ENCODE data around the gene IMMP2L.
"Not testable (repeated sequence)": the region's sequence is repeated elsewhere in the genome, so short reads cannot be mapped to it uniquely, and the experiment has no call there.

Gene IMMP2L

DNA sequence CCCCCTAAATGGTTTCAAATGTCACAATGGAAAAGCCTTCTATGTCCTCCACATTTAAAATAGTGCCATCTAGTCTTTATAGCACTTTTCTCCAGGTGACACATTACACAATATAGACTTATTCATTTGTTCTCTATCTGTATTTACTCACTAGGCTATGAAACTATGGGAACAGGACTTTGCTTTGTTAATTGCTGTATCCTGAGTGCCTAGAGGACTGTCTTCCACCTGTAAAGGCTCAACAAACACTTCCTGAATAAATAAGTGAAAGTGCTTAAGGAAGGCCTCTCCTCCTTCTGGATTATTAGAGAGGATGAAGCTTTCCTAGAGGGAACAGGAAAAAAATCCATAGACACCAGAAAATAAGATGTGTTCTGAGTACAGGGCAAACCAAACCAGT, 868.9 kb downstream of the IMMP2L start:
- no peaks in the 10 kb centered on the region for H3K27me3 ChIP-seq (ENCODE audit: control insufficient read depth in 1 of 2, insufficient read depth in 2 of 2, low read length in 2 of 2)
- no peak overlapping the region for H3K4me3 ChIP-seq (ENCODE audit: low read length in 2 of 2)
- H3K36me3 ChIP-seq (ENCODE audit: control insufficient read depth in 2 of 2, insufficient read depth in 2 of 2, low read length in 2 of 2): no peaks in the 10 kb centered on the region
- H3K27ac ChIP-seq (ENCODE audit: low read length): no peak overlapping the region
- no peak overlapping the region for H3K9ac ChIP-seq (ENCODE audit: low read length in 2 of 2)
- no peaks in the 10 kb centered on the region for H3K4me1 ChIP-seq (ENCODE audit: control insufficient read depth, insufficient read depth, low read length)
- H3K9me3 ChIP-seq (ENCODE audit: control insufficient read depth in 2 of 2, low read length in 2 of 2): no peaks in the 10 kb centered on the region

DNA sequence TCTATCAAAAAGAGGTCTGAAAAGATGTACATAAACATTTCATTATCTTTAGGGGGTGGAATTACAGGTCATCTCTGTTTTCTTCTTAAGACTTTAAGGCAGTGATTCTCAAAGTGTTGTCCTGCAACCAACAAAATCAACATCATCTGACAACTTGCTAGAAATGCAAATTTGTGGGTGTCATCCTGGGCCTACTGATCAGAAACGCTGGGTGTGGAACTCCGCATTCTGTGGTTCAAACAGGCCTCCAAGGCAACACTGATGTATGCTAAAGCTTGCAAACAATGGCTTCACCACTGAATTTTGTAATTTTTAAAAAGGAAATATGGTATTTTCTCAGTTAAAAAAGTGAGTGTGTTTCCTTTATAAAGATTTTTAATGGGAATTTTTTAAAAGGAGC, 873.4 kb downstream of the IMMP2L start:
- no peak overlapping the region for H3K27ac ChIP-seq (ENCODE audit: low read length)
- no peaks in the 10 kb centered on the region for H3K27me3 ChIP-seq (ENCODE audit: control insufficient read depth in 1 of 2, insufficient read depth in 2 of 2, low read length in 2 of 2)
- H3K9me3 ChIP-seq (ENCODE audit: control insufficient read depth in 2 of 2, low read length in 2 of 2): peaks cover 0 to 4% of the 10 kb centered on the region in 2 donors

DNA sequence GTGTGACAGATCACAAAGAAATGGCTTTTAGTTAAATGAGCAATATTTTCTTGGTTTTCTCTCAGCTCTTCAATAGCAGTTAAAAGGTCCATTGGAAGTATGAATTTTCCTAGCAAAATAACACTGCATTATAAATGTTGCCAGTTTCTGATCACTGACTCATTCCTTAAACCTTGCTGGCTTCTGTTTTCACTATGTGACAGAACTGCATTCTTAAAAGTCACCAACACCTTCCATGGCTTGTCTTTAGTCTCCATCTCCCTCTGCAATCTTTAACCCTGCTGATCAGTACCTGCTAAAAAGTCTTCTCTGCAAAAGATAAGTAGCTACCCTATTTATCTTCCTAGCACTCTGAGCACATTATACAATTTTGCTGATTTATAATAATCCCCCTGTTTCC, 876.4 kb downstream of the IMMP2L start:
- Histone ChIP-seq H3K9ac (ENCODE audit: low read length in 2 of 2) (no peak overlapping the region), H3K27me3 (ENCODE audit: control insufficient read depth in 1 of 2, insufficient read depth in 2 of 2, low read length in 2 of 2) (no peaks in the 10 kb centered on the region), H3K4me3 (ENCODE audit: low read length in 2 of 2) (no peak overlapping the region)

More for the DNA sequence above, 873.4 kb downstream of the IMMP2L start:
- no peaks in the 10 kb centered on the region for H3K36me3 ChIP-seq (ENCODE audit: control insufficient read depth in 2 of 2, insufficient read depth in 2 of 2, low read length in 2 of 2)
- H3K9ac ChIP-seq (ENCODE audit: low read length in 2 of 2): no peak overlapping the region
- H3K4me1 ChIP-seq (ENCODE audit: control insufficient read depth, insufficient read depth, low read length): no peaks in the 10 kb centered on the region
- no peak overlapping the region for H3K4me3 ChIP-seq (ENCODE audit: low read length in 2 of 2)

DNA sequence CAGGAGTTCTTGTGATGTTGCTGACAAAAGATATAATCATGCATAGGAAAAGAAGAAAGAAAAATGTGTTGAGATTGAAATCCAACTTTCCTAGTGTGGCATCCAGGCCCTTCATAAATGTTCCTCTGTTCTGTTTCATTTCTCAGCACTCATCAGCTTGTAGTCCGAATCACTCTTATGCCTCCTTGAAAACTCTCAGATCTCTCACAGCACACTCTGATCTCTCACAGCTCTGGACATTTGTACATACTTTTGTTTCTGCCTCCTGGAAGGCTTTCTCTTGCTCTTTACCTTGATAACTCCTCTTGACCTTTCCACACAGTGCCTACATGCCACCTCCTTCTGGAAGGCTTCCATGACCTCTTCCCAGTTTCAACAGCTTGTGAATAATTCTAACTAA, 880.4 kb downstream of the IMMP2L start:
- no peak overlapping the region for H3K4me3 ChIP-seq (ENCODE audit: low read length in 2 of 2)
- no peaks in the 10 kb centered on the region for H3K4me1 ChIP-seq (ENCODE audit: control insufficient read depth, insufficient read depth, low read length)
- no peaks in the 10 kb centered on the region for H3K9me3 ChIP-seq (ENCODE audit: control insufficient read depth in 2 of 2, low read length in 2 of 2)
- H3K9ac ChIP-seq (ENCODE audit: low read length in 2 of 2): no peak overlapping the region
- H3K27ac ChIP-seq (ENCODE audit: low read length): no peak overlapping the region
- H3K36me3 ChIP-seq (ENCODE audit: control insufficient read depth in 2 of 2, insufficient read depth in 2 of 2, low read length in 2 of 2): no peaks in the 10 kb centered on the region
- no peaks in the 10 kb centered on the region for H3K27me3 ChIP-seq (ENCODE audit: control insufficient read depth in 1 of 2, insufficient read depth in 2 of 2, low read length in 2 of 2)

More for the DNA sequence above, 876.4 kb downstream of the IMMP2L start:
- H3K4me1 ChIP-seq (ENCODE audit: control insufficient read depth, insufficient read depth, low read length): no peaks in the 10 kb centered on the region
- H3K9me3 ChIP-seq (ENCODE audit: control insufficient read depth in 2 of 2, low read length in 2 of 2): peaks cover 0 to 4% of the 10 kb centered on the region in 2 donors
- no peak overlapping the region for H3K27ac ChIP-seq (ENCODE audit: low read length)
- no peaks in the 10 kb centered on the region for H3K36me3 ChIP-seq (ENCODE audit: control insufficient read depth in 2 of 2, insufficient read depth in 2 of 2, low read length in 2 of 2)

DNA sequence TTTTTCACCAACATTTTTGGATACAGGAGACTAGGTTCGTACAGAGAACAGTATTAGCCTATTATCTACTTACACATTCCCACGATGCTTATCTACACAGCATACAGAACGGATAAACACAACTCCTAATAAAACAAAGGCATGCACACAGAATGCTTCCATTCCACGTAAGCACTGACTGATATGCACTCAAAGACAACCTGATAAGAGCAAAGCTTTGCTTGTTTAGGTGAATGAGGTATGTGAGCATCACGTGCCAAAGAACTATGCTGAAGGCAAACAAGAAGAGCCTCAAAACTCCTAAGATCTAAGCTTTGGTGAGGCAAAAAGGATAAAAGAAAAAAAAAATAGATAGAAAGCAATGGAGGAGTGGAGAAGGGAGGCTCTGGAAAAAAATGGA, 884.9 kb downstream of the IMMP2L start:
- Histone ChIP-seq H3K27me3 (ENCODE audit: control insufficient read depth in 1 of 2, insufficient read depth in 2 of 2, low read length in 2 of 2) (no peaks in the 10 kb centered on the region), H3K4me1 (ENCODE audit: control insufficient read depth, insufficient read depth, low read length) (no peaks in the 10 kb centered on the region), H3K36me3 (ENCODE audit: control insufficient read depth in 2 of 2, insufficient read depth in 2 of 2, low read length in 2 of 2) (no peaks in the 10 kb centered on the region), H3K9ac (ENCODE audit: low read length in 2 of 2) (no peak overlapping the region), H3K27ac (ENCODE audit: low read length) (no peak overlapping the region), H3K9me3 (ENCODE audit: control insufficient read depth in 2 of 2, low read length in 2 of 2) (peaks cover 0 to 3% of the 10 kb centered on the region in 2 donors), H3K4me3 (ENCODE audit: low read length in 2 of 2) (no peak overlapping the region)

DNA sequence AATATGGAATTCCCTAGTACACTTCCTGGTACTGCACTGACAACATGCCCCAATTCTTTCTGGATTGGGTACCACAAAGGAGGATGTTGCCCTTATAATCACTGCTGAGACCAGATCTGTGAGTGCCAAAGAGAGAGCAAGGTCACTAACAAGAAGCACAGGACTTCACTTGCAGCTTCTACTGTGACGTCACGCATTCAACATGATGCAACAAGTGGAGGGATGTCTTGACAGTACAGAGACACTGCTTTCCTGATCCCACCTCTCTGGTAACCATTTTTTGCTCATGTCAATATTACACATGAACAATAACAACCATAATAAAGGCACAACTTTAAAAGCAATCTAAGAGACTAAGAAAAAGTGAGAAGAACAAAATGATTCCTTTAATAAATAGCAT, 885.5 kb downstream of the IMMP2L start:
- Histone ChIP-seq H3K9ac (ENCODE audit: low read length in 2 of 2) (no peak overlapping the region), H3K36me3 (ENCODE audit: control insufficient read depth in 2 of 2, insufficient read depth in 2 of 2, low read length in 2 of 2) (no peaks in the 10 kb centered on the region), H3K27me3 (ENCODE audit: control insufficient read depth in 1 of 2, insufficient read depth in 2 of 2, low read length in 2 of 2) (no peaks in the 10 kb centered on the region), H3K4me3 (ENCODE audit: low read length in 2 of 2) (no peak overlapping the region), H3K27ac (ENCODE audit: low read length) (no peak overlapping the region), H3K9me3 (ENCODE audit: control insufficient read depth in 2 of 2, low read length in 2 of 2) (peaks cover 0 to 3% of the 10 kb centered on the region in 2 donors), H3K4me1 (ENCODE audit: control insufficient read depth, insufficient read depth, low read length) (no peaks in the 10 kb centered on the region)

DNA sequence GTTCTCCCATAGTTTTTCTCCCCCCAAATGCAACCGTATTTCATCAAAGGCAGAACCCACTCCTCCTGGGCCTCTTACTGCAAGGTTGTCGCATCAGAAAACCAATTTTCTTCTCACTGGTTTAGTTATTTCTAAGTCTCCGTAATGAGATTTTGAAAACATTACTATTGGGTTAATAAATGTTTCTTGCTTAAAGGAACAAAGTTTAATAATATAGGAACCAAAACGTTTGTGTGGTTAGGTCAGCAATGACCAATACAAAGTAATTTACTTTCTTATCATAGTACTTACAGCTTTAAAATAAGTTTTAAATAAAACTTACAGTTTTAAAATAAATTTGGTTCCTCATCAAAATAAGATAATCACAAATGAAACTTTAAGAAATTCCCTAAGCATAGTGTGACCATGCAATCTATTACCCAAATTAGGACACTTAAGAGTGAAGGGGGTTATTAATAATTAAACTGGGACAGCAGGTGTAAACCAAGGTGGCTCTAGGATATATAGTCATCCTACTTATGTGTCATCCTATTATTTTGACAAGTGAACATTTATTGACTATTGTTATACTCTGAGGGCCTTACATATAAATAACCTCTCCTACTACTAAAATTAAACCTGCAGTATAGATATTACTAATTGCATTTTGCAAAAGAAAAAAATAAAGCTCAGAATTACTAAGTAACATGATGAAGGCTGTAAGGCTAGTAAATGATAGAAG, 886.7 kb downstream of the IMMP2L start:
- H3K4me3 ChIP-seq (ENCODE audit: low read length in 2 of 2): no peak overlapping the region
- no peaks in the 10 kb centered on the region for H3K36me3 ChIP-seq (ENCODE audit: control insufficient read depth in 2 of 2, insufficient read depth in 2 of 2, low read length in 2 of 2)
- H3K27ac ChIP-seq (ENCODE audit: low read length): no peak overlapping the region
- no peaks in the 10 kb centered on the region for H3K4me1 ChIP-seq (ENCODE audit: control insufficient read depth, insufficient read depth, low read length)
- H3K27me3 ChIP-seq (ENCODE audit: control insufficient read depth in 1 of 2, insufficient read depth in 2 of 2, low read length in 2 of 2): no peaks in the 10 kb centered on the region
- no peak overlapping the region for H3K9ac ChIP-seq (ENCODE audit: low read length in 2 of 2)
- peaks cover 0 to 3% of the 10 kb centered on the region in 2 donors for H3K9me3 ChIP-seq (ENCODE audit: control insufficient read depth in 2 of 2, low read length in 2 of 2)

DNA sequence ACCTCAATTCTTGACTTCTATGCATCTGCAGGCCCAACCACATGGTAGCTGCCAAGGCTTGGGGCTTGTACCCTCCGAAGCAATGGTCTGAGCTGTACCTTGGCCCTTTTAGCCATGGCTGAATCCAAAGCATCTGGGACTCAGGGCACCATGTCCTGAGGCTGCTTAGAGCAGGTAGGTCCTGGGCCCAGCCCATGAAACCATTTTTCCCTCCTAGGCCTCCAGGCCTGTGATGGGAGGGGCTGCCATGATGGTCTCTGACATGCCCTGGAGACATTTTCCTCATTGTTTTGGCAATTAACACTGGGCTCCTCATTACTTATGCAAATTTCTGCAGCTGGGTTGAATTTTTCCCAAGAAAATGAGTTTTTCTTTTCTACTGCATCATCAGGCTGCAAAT, 889.1 kb downstream of the IMMP2L start:
- Histone ChIP-seq H3K9me3 (ENCODE audit: control insufficient read depth in 2 of 2, low read length in 2 of 2) (peaks cover 0 to 3% of the 10 kb centered on the region in 2 donors), H3K27ac (ENCODE audit: low read length) (no peak overlapping the region), H3K36me3 (ENCODE audit: control insufficient read depth in 2 of 2, insufficient read depth in 2 of 2, low read length in 2 of 2) (peaks cover 0 to 3% of the 10 kb centered on the region in 2 donors), H3K4me1 (ENCODE audit: control insufficient read depth, insufficient read depth, low read length) (no peaks in the 10 kb centered on the region), H3K9ac (ENCODE audit: low read length in 2 of 2) (no peak overlapping the region), H3K4me3 (ENCODE audit: low read length in 2 of 2) (no peak overlapping the region), H3K27me3 (ENCODE audit: control insufficient read depth in 1 of 2, insufficient read depth in 2 of 2, low read length in 2 of 2) (no peaks in the 10 kb centered on the region)

DNA sequence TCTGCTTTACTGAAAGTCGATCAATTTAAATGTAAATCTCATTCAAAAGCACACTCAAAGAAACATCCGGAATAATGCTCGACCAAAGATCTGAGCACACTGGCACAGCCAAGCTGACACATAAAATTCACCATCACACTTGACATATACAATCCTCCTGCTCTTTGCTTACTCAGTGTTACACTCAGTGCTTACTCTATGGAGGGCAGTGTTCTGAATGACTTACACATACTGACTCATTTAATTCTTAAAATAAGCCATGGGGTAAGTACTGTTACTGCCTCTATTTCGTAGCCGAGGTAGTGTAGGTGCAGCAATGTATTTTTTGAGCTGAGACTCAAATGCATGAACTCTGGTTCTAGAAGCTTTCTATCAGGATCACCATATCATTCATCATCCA, 892.9 kb downstream of the IMMP2L start:
- Histone ChIP-seq H3K9me3 (ENCODE audit: control insufficient read depth in 2 of 2, low read length in 2 of 2) (peaks cover 0 to 3% of the 10 kb centered on the region in 2 donors), H3K36me3 (ENCODE audit: control insufficient read depth in 2 of 2, insufficient read depth in 2 of 2, low read length in 2 of 2) (peaks cover 0 to 3% of the 10 kb centered on the region in 2 donors), H3K9ac (ENCODE audit: low read length in 2 of 2) (no peak overlapping the region), H3K27me3 (ENCODE audit: control insufficient read depth in 1 of 2, insufficient read depth in 2 of 2, low read length in 2 of 2) (no peaks in the 10 kb centered on the region), H3K27ac (ENCODE audit: low read length) (no peak overlapping the region), H3K4me1 (ENCODE audit: control insufficient read depth, insufficient read depth, low read length) (no peaks in the 10 kb centered on the region), H3K4me3 (ENCODE audit: low read length in 2 of 2) (no peak overlapping the region)

DNA sequence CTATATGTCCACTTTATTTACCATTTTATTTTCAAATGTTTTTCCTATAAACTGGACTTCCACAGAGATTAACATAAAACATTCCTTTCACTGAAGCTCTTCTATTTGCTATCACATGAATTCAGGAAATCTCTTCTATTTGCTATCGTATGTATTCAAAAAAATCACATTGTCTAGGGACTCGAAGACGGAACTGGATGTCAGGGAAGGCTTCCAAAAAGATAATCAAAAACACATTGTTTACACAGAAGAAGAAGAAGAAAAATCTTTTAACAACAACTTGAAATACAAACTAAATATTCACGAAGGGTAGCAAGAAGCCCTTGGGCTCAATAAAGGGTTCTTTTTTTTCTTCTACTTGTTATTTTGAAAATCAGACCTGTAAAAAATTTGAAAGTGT, 897.5 kb downstream of the IMMP2L start:
- no peak overlapping the region for H3K4me3 ChIP-seq (ENCODE audit: low read length in 2 of 2)
- peaks cover 0 to 12% of the 10 kb centered on the region in 2 donors for H3K9me3 ChIP-seq (ENCODE audit: control insufficient read depth in 2 of 2, low read length in 2 of 2)
- peaks cover 0 to 3% of the 10 kb centered on the region in 2 donors for H3K36me3 ChIP-seq (ENCODE audit: control insufficient read depth in 2 of 2, insufficient read depth in 2 of 2, low read length in 2 of 2)

DNA sequence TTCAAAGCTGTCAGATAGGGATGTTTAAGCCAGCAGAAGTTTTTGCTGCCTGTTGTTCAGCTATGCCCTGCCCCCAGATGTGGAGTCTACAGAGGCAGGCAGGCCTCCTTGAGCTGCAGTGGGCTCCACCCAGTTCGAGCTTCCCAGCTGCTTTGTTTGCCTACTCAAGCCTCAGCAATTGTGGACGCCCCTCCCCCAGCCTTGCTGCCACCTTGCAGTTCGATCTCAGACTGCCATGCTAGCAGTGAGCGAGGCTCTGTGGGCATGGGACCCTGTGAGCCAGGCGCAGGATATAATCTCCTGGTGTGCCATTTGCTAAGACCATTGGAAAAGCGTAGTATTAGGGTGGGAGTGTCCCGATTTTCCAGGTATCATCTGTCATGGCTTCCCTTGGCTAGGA, 901.7 kb downstream of the IMMP2L start:
- not testable (repeated sequence) for H3K4me1 ChIP-seq (ENCODE audit: control insufficient read depth, insufficient read depth, low read length); H3K4me3 ChIP-seq (ENCODE audit: low read length in 2 of 2); H3K27me3 ChIP-seq (ENCODE audit: control insufficient read depth in 1 of 2, insufficient read depth in 2 of 2, low read length in 2 of 2); H3K9ac ChIP-seq (ENCODE audit: low read length in 2 of 2); H3K27ac ChIP-seq (ENCODE audit: low read length); H3K36me3 ChIP-seq (ENCODE audit: control insufficient read depth in 2 of 2, insufficient read depth in 2 of 2, low read length in 2 of 2)
- peaks cover 0 to 12% of the 10 kb centered on the region in 2 donors for H3K9me3 ChIP-seq (ENCODE audit: control insufficient read depth in 2 of 2, low read length in 2 of 2)

More for the DNA sequence above, 897.5 kb downstream of the IMMP2L start:
- Histone ChIP-seq H3K4me1 (ENCODE audit: control insufficient read depth, insufficient read depth, low read length) (no peaks in the 10 kb centered on the region), H3K9ac (ENCODE audit: low read length in 2 of 2) (no peak overlapping the region), H3K27me3 (ENCODE audit: control insufficient read depth in 1 of 2, insufficient read depth in 2 of 2, low read length in 2 of 2) (no peaks in the 10 kb centered on the region), H3K27ac (ENCODE audit: low read length) (no peak overlapping the region)
